Upper lobe of right lung (tissue), 1 donor: ENCODE results near the gene SNED1. TPM values are rescaled to one million over a fixed set of nuclear protein-coding genes. Genes with fewer than 3 reads are reported as not detected.

ENCODE experiments used
- ATAC-seq: fragments of 200-7000 bp; cut with Tn5 transposase; one replicate; pipeline ENCODE4 v1.9.1; 2020; ENCODE audit warnings: mild to moderate bottlenecking, moderate library complexity
- DNase-seq: peaks from one replicate; pipeline ENCODE4 v3.0.0-alpha.2; 2020
- H3K27ac ChIP-seq: fragments of 200-600 bp; one replicate; pipeline ENCODE4 v1.8.0; 2022
- H3K27me3 ChIP-seq: fragments of 200-600 bp; one replicate; pipeline ENCODE4 v1.8.0; 2022; ENCODE audit warnings: mild to moderate bottlenecking
- H3K36me3 ChIP-seq: fragments of 200-600 bp; one replicate; pipeline ENCODE4 v1.8.0; 2022
- H3K4me1 ChIP-seq: fragments of 200-600 bp; one replicate; pipeline ENCODE4 v1.8.0; 2022
- H3K4me3 ChIP-seq: fragments of 200-600 bp; one replicate; pipeline ENCODE4 v1.8.0; 2022; ENCODE audit warnings: mild to moderate bottlenecking
- H3K9me3 ChIP-seq: fragments of 200-600 bp; one replicate; pipeline ENCODE4 v1.8.0; 2022
- CTCF ChIP-seq: fragments of 200-600 bp; IDR thresholded peaks from one replicate; pipeline ENCODE4 v1.8.0; 2022; ENCODE audit warnings: antibody characterized with exemption
- intact Hi-C: fragments of 100-400 bp; cut with DNase I; formaldehyde crosslinking; loops from one replicate; pipeline ENCODE4 v1.11.0; 2022
- total RNA-seq: library from RNA; stranded (reverse); fragmentation: NEBNext Ultra II Directional; extraction: Animal tissue kit (Norgen Biotek cat#: 25700); gene quantifications from one replicate; pipeline ENCODE4 v1.2.1, GENCODE V29; 2021
- donor health status: DM: no; HTN: yes; CAD: no; lungs with severe emphysema.

Gene SNED1
- total RNA-seq, 1 donor from 2014 or later = 38.4 TPM

GRCh38 chr2:241133436-241133820 lies 135.0 kb downstream of the SNED1 start:
- no peaks in the 10 kb centered on the region for H3K27me3 ChIP-seq

DNA sequence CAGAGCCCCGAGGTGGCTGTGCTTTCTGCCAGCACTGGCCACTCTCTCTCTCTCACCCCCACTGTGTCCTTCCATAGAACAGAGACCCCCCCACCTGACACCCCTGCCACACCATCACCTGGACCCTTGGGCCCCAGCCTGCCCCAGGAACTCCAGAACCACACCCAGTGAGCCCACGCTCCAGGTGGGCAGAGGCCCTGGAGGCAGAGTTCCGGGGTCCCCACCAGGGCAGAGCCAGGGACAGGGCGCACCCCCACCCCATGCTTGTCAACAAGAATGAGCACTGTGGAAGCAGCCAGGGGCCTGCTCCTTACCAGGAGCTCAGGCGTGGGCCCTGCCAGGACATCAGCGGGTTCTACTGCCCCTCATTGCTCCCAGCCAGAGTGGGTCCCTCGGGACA lies 136.3 kb downstream of the SNED1 start:
- intact Hi-C loops = no loop called here
- no peak for ATAC-seq
- Histone ChIP-seq H3K36me3 (peaks cover 4% of the 10 kb centered on the region), H3K9me3 (no peaks in the 10 kb centered on the region), H3K4me3 (no peak overlapping the region), H3K27ac (no peak overlapping the region), H3K4me1 (no peaks in the 10 kb centered on the region), H3K27me3 (no peaks in the 10 kb centered on the region)
- TF ChIP-seq CTCF = no peak
- DNase-seq = no peak

More at GRCh38 chr2:241133436-241133820, 135.0 kb downstream of the SNED1 start:
- ATAC-seq = no peak
- TF ChIP-seq CTCF = no peak
- Histone ChIP-seq H3K27ac (no peak overlapping the region), H3K4me1 (no peaks in the 10 kb centered on the region), H3K9me3 (no peaks in the 10 kb centered on the region), H3K4me3 (no peak overlapping the region), H3K36me3 (peaks cover 4% of the 10 kb centered on the region)
- intact Hi-C loops = no loop called here
- no peak for DNase-seq

GRCh38 chr2:241135737-241136136 lies 137.3 kb downstream of the SNED1 start:
- intact Hi-C loops = no loop called here
- TF ChIP-seq CTCF = no peak
- Histone ChIP-seq H3K4me1 (no peaks in the 10 kb centered on the region), H3K4me3 (no peak overlapping the region), H3K36me3 (peaks cover 4% of the 10 kb centered on the region), H3K27me3 (no peaks in the 10 kb centered on the region), H3K27ac (no peak overlapping the region), H3K9me3 (no peaks in the 10 kb centered on the region)
- ATAC-seq (no peak), DNase-seq (no peak)

DNA sequence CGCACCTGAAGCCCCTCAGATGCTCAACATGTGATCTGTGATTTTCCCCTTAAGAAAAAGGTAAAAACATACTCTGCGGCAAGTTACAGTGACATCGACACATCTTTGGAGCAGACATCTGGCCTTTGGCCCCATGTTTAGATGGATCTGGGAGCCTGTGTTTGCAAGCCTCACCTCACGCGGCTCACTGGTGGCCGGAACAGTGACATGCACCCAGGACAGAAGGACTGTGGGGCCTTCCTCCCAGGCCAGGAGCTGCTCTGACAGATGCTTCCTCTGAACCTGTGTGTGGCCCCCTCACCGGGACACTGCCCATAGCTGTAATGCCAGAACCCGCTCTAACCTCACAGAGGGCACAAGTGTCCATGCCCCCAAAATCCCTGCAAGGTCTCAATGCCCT lies 137.8 kb downstream of the SNED1 start:
- Histone ChIP-seq H3K27me3 (no peaks in the 10 kb centered on the region), H3K36me3 (peaks cover 4% of the 10 kb centered on the region), H3K27ac (no peak overlapping the region), H3K4me1 (no peaks in the 10 kb centered on the region), H3K4me3 (no peak overlapping the region), H3K9me3 (no peaks in the 10 kb centered on the region)
- ATAC-seq (no peak), DNase-seq (peak; percentile 40)
- TF ChIP-seq CTCF = no peak
- intact Hi-C loops = no loop called here

DNA sequence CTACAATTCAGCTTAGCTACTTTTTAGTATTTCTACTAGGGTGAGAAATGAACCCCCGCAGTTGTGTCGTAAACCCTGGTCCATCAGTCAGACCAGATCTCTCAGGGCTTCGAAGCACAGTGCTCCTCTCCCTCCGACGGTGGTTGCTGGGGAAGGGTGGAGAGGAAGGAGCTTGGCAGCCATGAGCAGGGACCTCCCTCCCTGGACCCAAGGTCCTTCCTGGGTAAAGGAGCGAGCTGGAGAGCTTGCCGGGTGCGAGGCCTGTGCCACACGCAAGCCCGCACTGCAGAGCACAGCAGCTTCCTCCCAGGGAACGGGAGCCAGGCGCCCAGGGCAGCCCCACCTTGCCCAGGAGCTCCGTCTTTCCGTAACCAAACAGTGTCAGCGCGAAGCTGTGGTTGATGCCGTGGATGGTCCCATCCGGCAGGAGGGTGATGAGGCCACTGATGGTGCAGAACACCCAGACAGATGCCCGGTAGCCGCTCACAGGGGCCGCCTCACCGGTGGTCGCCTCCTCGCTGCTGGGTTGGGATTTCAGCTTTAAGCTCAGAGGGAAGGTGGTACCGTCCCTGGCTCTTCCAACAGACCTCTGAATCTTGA lies 138.3 kb downstream of the SNED1 start:
- Histone ChIP-seq H3K4me3 (no peak overlapping the region), H3K27ac (no peak overlapping the region), H3K4me1 (no peaks in the 10 kb centered on the region), H3K36me3 (peaks cover 4% of the 10 kb centered on the region), H3K9me3 (no peaks in the 10 kb centered on the region), H3K27me3 (no peaks in the 10 kb centered on the region)
- TF ChIP-seq CTCF = no peak
- intact Hi-C loops = no loop called here
- ATAC-seq = no peak
- DNase-seq = peak; percentile 40
